Epithelial cell of proximal tubule (primary cell): ENCODE measurements around the gene VIT. TPM values are rescaled to one million over a fixed set of nuclear protein-coding genes. Genes with fewer than 3 reads are reported as not detected.

ENCODE experiments used
- DNase-seq: peaks from one replicate; pipeline ENCODE4 v3.0.0-alpha.2; 2011; ENCODE audit warnings: low read depth
- H3K4me3 ChIP-seq: 2 replicates; pipeline ENCODE4 v1.5.1; 2011; ENCODE audit warnings: low read depth, mild to moderate bottlenecking, low read length
- CTCF ChIP-seq: conservative IDR thresholded peaks from 2 replicates; pipeline ENCODE4 v1.5.1; 2012; ENCODE audit warnings: low read depth, mild to moderate bottlenecking, low read length
- total RNA-seq: library from RNA; depleted of rRNA; stranded (reverse); fragments of >200 nt; gene quantifications from 2 replicates; pipeline ENCODE4 v1.2.3, GENCODE V29; 2015

Gene VIT
- total RNA-seq, 1 donor from 2014 or later, result not detected

- H3K4me3 ChIP-seq, result no peak overlapping the region
- no peak for DNase-seq
- no peak for TF ChIP-seq CTCF
These were observed 5.4 kb downstream of the VIT start for GRCh38 chr2:36701918-36702317.

GRCh38 chr2:36702781-36703180 is 6.3 kb downstream of the VIT start:
- no peak for TF ChIP-seq CTCF
- no peak overlapping the region for H3K4me3 ChIP-seq
- no peak for DNase-seq

GRCh38 chr2:36704475-36705150 is 8.1 kb downstream of the VIT start:
- H3K4me3 ChIP-seq, result no peak overlapping the region
- DNase-seq, result no peak
- TF ChIP-seq CTCF, result no peak

- DNase-seq, result no peak
- no peak overlapping the region for H3K4me3 ChIP-seq
- no peak for TF ChIP-seq CTCF
These were observed 9.0 kb downstream of the VIT start for GRCh38 chr2:36705326-36706020.

- DNase-seq, result no peak
- no peak overlapping the region for H3K4me3 ChIP-seq
- no peak for TF ChIP-seq CTCF
These were observed 9.7 kb downstream of the VIT start for GRCh38 chr2:36706021-36706876.

GRCh38 chr2:36707050-36707449 is 10.5 kb downstream of the VIT start:
- no peak overlapping the region for H3K4me3 ChIP-seq
- TF ChIP-seq CTCF, result no peak
- no peak for DNase-seq
